ENCODE data around the gene PDYN.

The PDYN gene

DNA sequence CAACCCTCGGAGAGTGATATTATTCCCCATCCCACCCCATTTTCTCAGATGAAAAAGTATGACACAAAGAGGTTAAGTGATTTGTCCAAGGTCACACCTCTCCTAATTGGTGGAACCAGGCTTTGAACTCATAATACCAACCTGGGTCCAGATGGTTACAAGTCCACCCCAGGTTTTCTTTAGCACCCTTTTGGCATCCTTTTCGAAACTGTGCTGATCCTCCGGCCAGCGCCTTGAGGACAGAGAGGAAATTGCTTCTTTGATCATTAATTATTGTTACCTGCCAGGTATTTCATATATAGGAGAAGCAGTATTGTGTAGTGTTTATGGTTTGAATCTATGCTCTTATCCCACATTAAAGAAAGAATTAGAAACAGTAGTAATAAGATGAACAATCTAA, 29.3 kb upstream of the PDYN start:
- TF ChIP-seq ZFX (IDR thresholded peaks at IDR 0.05) (no peak), CTCF (conservative IDR thresholded peaks at IDR 0.05) (peak; percentile 7; the same call in 1 of the 2 replicates)
- no peak overlapping the region for H3K27ac ChIP-seq

DNA sequence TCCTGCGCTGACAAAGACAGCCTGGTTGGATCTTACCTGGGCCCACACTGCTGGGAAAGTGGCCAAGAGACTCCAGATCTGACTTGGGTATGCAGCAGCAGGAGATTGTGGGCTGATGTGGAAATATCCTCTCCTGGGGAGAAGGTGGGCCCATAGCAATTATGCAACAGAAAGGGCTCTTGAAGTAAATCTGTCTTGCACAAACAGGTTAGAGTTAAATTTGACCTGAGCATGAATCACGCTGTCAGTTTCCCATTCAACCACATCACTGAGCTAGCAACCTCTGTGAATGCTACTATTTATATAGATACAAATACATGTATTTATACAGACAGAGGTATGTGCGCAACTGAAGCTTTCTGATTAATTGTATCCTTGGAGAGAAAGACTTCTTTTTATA, 28.3 kb upstream of the PDYN start:
- no peak overlapping the region for H3K27ac ChIP-seq
- TF ChIP-seq ZFX (IDR thresholded peaks at IDR 0.05) (no peak), CTCF (conservative IDR thresholded peaks at IDR 0.05) (no peak)

DNA sequence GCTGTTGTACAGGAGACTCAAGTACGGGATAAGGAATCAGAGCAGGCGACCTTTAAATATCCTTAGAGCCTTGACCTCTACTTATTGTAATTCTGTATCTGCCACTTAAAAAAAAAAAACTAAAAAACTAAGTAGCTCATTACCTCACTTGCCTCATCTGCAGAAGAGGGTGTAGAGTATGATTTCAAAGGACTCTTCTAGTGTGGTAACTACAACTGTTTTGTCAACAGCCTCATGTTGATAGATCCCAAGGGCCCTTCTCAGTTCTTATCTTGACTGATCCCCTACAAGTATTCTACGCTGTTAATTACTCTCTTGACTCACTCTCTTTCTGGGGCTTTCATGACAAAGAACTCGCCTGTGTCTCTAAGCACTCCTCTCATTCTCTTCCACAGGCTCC, 16.7 kb upstream of the PDYN start:
- TF ChIP-seq ZFX (IDR thresholded peaks at IDR 0.05) (no peak), CTCF (conservative IDR thresholded peaks at IDR 0.05) (no peak)
- no peak overlapping the region for H3K27ac ChIP-seq

DNA sequence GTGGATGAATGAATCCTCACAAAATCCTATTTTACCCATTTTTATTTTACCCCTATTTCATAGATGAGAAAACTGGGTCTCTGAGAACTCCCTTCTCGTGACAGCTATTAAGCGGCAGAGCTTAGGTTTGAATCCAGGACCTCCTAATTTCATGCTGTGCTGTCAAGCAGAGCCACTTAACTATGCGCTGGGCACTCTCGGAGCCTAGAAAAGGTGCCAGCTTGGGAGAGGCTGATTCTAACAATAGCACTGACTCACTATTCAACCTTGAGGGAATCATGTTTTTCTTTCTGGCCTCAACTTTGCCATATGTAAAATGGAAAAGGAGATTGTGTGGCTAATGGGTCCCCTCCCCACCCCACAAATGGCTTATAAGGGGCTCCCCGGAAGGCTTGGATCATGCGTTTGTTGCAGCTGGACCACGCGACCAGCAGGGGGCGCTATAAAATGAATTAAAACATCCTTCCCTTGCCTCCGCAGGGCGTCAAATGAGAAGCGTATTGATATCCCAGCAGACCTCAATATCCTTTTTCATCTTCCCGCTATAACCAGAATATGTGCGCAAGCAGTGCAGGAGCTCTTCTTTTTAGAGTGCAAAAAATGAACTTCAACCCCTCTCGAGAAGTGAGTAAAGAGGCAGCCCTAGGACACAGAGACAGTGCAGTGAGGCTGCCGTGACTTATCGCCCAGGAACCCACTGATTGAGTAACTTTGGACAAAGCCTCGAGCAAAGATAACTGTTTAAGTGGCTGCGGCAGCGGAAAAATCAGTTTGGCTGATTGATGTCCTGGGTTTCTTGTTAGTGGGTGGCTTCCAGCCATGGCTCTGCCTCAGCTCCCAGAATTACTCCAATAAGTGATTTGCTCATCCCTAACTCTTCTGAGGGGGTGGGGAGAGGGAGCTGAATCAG, 12.8 kb upstream of the PDYN start:
- TF ChIP-seq CTCF (conservative IDR thresholded peaks at IDR 0.05) = peak; percentile 84
- TF ChIP-seq ZFX (IDR thresholded peaks at IDR 0.05) = no peak
- no peak overlapping the region for H3K27ac ChIP-seq

DNA sequence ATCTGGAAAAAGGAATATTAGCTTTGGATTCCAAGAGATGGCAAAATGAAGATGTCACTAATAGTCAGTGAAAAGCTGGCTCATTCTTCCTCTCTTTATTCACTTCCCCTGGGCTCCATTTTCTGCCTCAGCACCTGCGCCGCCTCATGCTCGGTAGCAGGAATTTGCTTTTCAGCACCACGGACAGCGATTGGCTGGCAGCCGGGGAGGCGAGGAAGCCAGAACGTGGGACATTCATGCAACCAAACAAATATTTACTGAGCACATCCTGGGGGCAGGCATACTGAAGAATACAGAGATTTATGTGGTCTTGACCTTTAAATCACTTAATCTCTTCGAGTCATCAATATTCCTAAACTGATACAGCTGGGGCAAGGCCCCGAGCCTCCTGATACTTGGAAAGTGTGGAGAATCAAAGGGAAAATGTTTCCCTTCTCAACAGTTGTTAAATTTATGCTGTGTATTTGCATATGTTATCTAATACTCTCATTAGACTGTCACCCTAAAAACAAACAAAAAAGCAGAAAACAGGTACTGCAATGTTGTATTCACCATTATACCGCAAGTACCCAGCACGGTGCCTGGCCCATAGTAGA, 12.1 kb upstream of the PDYN start:
- TF ChIP-seq CTCF (conservative IDR thresholded peaks at IDR 0.05) (no peak), ZFX (IDR thresholded peaks at IDR 0.05) (no peak)
- H3K27ac ChIP-seq = no peak overlapping the region

DNA sequence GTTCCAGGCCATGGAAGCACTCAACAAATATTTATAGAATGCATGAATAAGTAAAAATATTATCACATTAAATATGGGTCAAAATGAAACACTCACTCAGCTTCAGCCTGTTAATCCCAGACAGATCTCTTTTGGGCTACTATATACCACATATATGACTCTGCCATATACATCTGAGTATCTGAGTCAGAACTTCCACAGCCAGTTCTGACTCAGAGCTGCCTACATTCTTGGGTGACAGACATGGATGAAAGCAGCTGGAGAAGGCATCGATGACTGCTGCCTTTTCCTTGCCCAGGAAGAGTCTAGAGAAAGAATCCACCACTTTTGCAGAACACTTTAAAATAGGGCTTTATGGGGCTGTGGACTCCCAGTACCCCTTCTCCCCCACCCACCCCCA, 11.5 kb upstream of the PDYN start:
- no peak overlapping the region for H3K27ac ChIP-seq
- TF ChIP-seq CTCF (conservative IDR thresholded peaks at IDR 0.05) (no peak), ZFX (IDR thresholded peaks at IDR 0.05) (no peak)

DNA sequence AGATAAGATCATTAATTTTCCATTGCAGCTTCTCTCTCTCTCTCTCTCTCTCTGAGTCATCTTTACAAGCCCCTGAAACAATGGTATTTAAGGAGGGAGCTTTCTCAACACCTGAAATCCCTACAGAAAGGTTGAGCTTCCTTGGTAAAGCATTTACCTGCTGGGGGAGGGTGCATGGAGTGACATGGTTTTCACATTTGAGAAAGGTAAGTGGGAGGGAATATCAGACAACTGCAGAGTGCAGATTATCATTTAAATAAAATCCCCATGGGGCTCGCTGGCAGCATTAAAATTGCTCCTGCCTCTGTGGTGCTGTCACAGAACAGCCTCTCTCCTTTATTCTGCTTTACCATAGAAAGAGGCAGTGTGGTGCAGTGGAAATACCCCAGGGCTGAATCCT, 10.3 kb upstream of the PDYN start:
- H3K27ac ChIP-seq = no peak overlapping the region

More for the DNA sequence above, 10.3 kb upstream of the PDYN start:
- TF ChIP-seq ZFX (IDR thresholded peaks at IDR 0.05) = no peak
- TF ChIP-seq CTCF (conservative IDR thresholded peaks at IDR 0.05) = no peak

All from C4-2B (cell line).